K562 (cell line): Measurements from ENCODE around the gene TXN2. TPM values are rescaled to one million over a fixed set of nuclear protein-coding genes. Genes with fewer than 3 reads are reported as not detected.

Source experiments
- ATF1 ChIP-seq, 2 experiments: fragments of 450-650 bp in 1 of 2; IDR thresholded peaks; 2 replicates each; pipeline ENCODE4 v1.6.1; 2016; ENCODE audit warnings: missing compliant biosample characterization in 1 of 2, missing genetic modification characterization in 1 of 2
- FOXJ2 ChIP-seq: fragments of 200-800 bp; sonication (Bioruptor generic); IDR thresholded peaks from 2 replicates; pipeline ENCODE4 v1.6.1; 2016; ENCODE audit warnings: missing genetic modification characterization, missing compliant biosample characterization
- KHSRP ChIP-seq: fragments of 450-650 bp; IDR thresholded peaks from 2 replicates; pipeline ENCODE4 v1.6.1; 2017
- MXD1 ChIP-seq: fragments of 250-450 bp; sonication (Bioruptor Pico); IDR thresholded peaks from 2 replicates; pipeline ENCODE4 v1.8.0; 2021; ENCODE audit warnings: borderline replicate concordance, mild to moderate bottlenecking, moderate library complexity; ENCODE audit not compliant: poor library complexity, severe bottlenecking
- SAP30 ChIP-seq: fragments of 200-600 bp; sonication (generic); IDR thresholded peaks from 2 replicates; pipeline ENCODE4 v1.6.1; 2012; ENCODE audit warnings: borderline replicate concordance, low read depth, mild to moderate bottlenecking, moderate library complexity, low read length, control low read depth, inconsistent platforms; ENCODE audit not compliant: insufficient read depth, poor library complexity, severe bottlenecking
- SPI1 ChIP-seq: IDR thresholded peaks from 2 replicates; pipeline ENCODE4 v1.6.1; 2011; ENCODE audit warnings: low read depth, low read length, control low read depth, borderline replicate concordance
- ZBTB7A ChIP-seq: IDR thresholded peaks from 2 replicates; pipeline ENCODE4 v1.6.1; 2011; ENCODE audit warnings: low read depth, mild to moderate bottlenecking, low read length, moderate library complexity, borderline replicate concordance; ENCODE audit not compliant: control insufficient read depth
- ZNF143 ChIP-seq: sonication (generic); formaldehyde crosslinking; IDR thresholded peaks from 2 replicates; pipeline ENCODE4 v1.9.0; 2022; ENCODE audit warnings: mild to moderate bottlenecking, missing genetic modification reagents
- ZNF239 ChIP-seq: fragments of 250-450 bp; sonication (Bioruptor Pico); IDR thresholded peaks from 2 replicates; pipeline ENCODE4 v1.4.0; 2020; ENCODE audit warnings: mild to moderate bottlenecking
- ZNF316 ChIP-seq: fragments of 450-650 bp; IDR thresholded peaks from 2 replicates; pipeline ENCODE4 v1.6.1; 2016
- ZNF384 ChIP-seq: IDR thresholded peaks from 2 replicates; pipeline ENCODE4 v1.6.1; 2012; ENCODE audit warnings: low read depth, low read length, improper control_type of control experiment
- ZNF449 ChIP-seq: fragments of 250-450 bp; sonication (Bioruptor Pico); IDR thresholded peaks from 2 replicates; pipeline ENCODE4 v1.8.0; 2022; ENCODE audit warnings: moderate library complexity, mild to moderate bottlenecking, inconsistent platforms
- polyA plus RNA-seq, 8 experiments: library from polyadenylated mRNA; depleted of rRNA in 4 of 8; stranded (reverse) in 5 of 8; unstranded in 3 of 8; fragments of >200 nt; fragmentation: Nextera tagmentation in 2 of 8; fragmentation: Illumina TruSeq in 1 of 8; extraction: Ambion mirVana in 2 of 8; extraction: Trizol in 1 of 8; gene quantifications; 2 replicates each; pipeline versions ENCODE4 v1.2.1 to v1.2.3, GENCODE V29; 2011 to 2014; ENCODE audit warnings: inconsistent platforms in 1 of 8, missing spikeins in 1 of 8
- total RNA-seq, 7 experiments: library from RNA; depleted of rRNA in 6 of 7; stranded (reverse); fragments of >200 nt in 6 of 7; fragmentation: Illumina TruSeq in 2 of 7; extraction: Trizol in 2 of 7; gene quantifications; 2 replicates each; pipeline versions ENCODE4 v1.2.1 to v1.2.3, GENCODE V29; 2011 to 2021; ENCODE audit warnings: low replicate concordance in 1 of 7
- TF ChIP-seq, protein P1 (sequence below): sonication (generic); formaldehyde crosslinking; IDR thresholded peaks from 2 replicates; pipeline ENCODE4 v1.8.0; 2022; ENCODE audit warnings: missing genetic modification reagents, mild to moderate bottlenecking, borderline replicate concordance

TXN2 gene
- total and polyA plus RNA-seq, 9 of the 15 experiments (the other 6 are each of a cell fraction or from before 2014, with no cell fraction given), result 48.5 to 399 (median 118) TPM

GRCh38 chr22:36510966-36511881, 29.8 kb upstream of the TXN2 start (continued):
- TF ChIP-seq ZNF449, result no peak
- no peak for TF ChIP-seq MXD1 (CRISPR knock-in tag)
- no peak for TF ChIP-seq ATF1 (CRISPR knock-in tag; IDR thresholded peaks at IDR 0.05)
- no peak for TF ChIP-seq ATF1 (tag; IDR thresholded peaks at IDR 0.05)
- TF ChIP-seq, protein P1, sequence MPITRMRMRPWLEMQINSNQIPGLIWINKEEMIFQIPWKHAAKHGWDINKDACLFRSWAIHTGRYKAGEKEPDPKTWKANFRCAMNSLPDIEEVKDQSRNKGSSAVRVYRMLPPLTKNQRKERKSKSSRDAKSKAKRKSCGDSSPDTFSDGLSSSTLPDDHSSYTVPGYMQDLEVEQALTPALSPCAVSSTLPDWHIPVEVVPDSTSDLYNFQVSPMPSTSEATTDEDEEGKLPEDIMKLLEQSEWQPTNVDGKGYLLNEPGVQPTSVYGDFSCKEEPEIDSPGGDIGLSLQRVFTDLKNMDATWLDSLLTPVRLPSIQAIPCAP (CRISPR knock-in tag), result no peak
- no peak for TF ChIP-seq ZNF143 (CRISPR knock-in tag)
- TF ChIP-seq ZBTB7A, result peak; percentile 25; the same call in 1 of the 2 replicates
- TF ChIP-seq SAP30, result no peak
- no peak for TF ChIP-seq SPI1
- no peak for TF ChIP-seq KHSRP
- TF ChIP-seq ZNF316, result no peak
- TF ChIP-seq ZNF239 (CRISPR knock-in tag), result no peak
- TF ChIP-seq FOXJ2, result no peak
- no peak for TF ChIP-seq ZNF384
